Neural progenitor cell (in vitro differentiated cells): ENCODE measurements around the gene RBM15B.

Experiments used
- CTCF ChIP-seq: fragments of 200-600 bp; sonication (generic); IDR thresholded peaks from 2 replicates; pipeline ENCODE4 v1.5.1; 2017; ENCODE audit warnings: antibody characterized with exemption, mild to moderate bottlenecking
- EZH2phosphoT487 ChIP-seq: fragments of 200-600 bp; sonication (generic); IDR thresholded peaks from 2 replicates; pipeline ENCODE4 v1.6.1; 2017; ENCODE audit warnings: antibody characterized with exemption

- TF ChIP-seq CTCF (peak; percentile 11), EZH2phosphoT487 (no peak)
Observed at GRCh38 chr3:51388286-51389029, 2.6 kb upstream of the RBM15B start.
